CD14-positive monocyte (primary cell): Measurements from ENCODE around the gene ABCB9. TPM values are rescaled to one million over a fixed set of nuclear protein-coding genes. Genes with fewer than 3 reads are reported as not detected.
A peak's percentile ranks its signal among the peaks of the same experiment; 100 is the strongest.

Experiments used
- DNase-seq, 3 donors: peaks; one replicate each; pipeline ENCODE4 v3.0.0-alpha.2; 2011 to 2022
- H2AFZ ChIP-seq: 2 replicates; pipeline ENCODE4 v1.6.0; 2012; ENCODE audit warnings: mild to moderate bottlenecking, low read depth, low read length, inconsistent platforms; ENCODE audit not compliant: insufficient read depth, poor library complexity, severe bottlenecking
- H3K27ac ChIP-seq, 2 donors: 1 replicate in 1 of 2; 2 replicates in 1 of 2; pipeline ENCODE4 v1.5.1; 2012 to 2013; ENCODE audit warnings: low read length in 2 of 2, control low read depth in 1 of 2, inconsistent platforms in 1 of 2, low read depth in 1 of 2, mild to moderate bottlenecking in 1 of 2
- H3K27me3 ChIP-seq, 2 donors: one replicate each; pipeline versions ENCODE4 v1.6.0 to v1.6.1; 2011 to 2013; ENCODE audit warnings: low read length in 2 of 2; ENCODE audit not compliant: control insufficient read depth in 2 of 2, insufficient read depth in 2 of 2
- H3K36me3 ChIP-seq, 2 donors: replicated peaks in 1 of 2; 1 replicate in 1 of 2; 2 replicates in 1 of 2; pipeline versions ENCODE4 v1.5.1 to v1.6.1; 2012 to 2013; ENCODE audit warnings: low read length in 2 of 2, control low read depth in 1 of 2, inconsistent platforms in 1 of 2, mild to moderate bottlenecking in 1 of 2; ENCODE audit not compliant: insufficient read depth in 2 of 2, control insufficient read depth in 1 of 2
- H3K4me1 ChIP-seq, 2 donors: 1 replicate in 1 of 2; 2 replicates in 1 of 2; pipeline versions ENCODE4 v1.5.1 to v1.6.1; 2012 to 2013; ENCODE audit warnings: low read length in 2 of 2, control low read depth in 1 of 2, inconsistent platforms in 1 of 2, mild to moderate bottlenecking in 1 of 2, moderate library complexity in 1 of 2; ENCODE audit not compliant: insufficient read depth in 2 of 2, control insufficient read depth in 1 of 2
- H3K4me2 ChIP-seq: replicated peaks from 2 replicates; pipeline ENCODE3; 2012; ENCODE audit warnings: low read length, moderate library complexity, mild to moderate bottlenecking; ENCODE audit not compliant: poor library complexity, severe bottlenecking; ENCODE audit errors: extremely low read depth
- H3K4me3 ChIP-seq, 3 experiments: fragments of 200-600 bp in 1 of 3; sonication (generic) in 1 of 3; replicated peaks in 1 of 3; 1 replicate in 2 of 3; 2 replicates in 1 of 3; pipeline ENCODE4 v1.5.1; 2011 to 2013; ENCODE audit warnings: low read length in 3 of 3, mild to moderate bottlenecking in 3 of 3, control low read depth in 2 of 3, low read depth in 2 of 3, inconsistent platforms in 1 of 3, moderate library complexity in 1 of 3
- H3K79me2 ChIP-seq: 2 replicates; pipeline ENCODE4 v1.6.0; 2012; ENCODE audit warnings: mild to moderate bottlenecking, control low read depth, inconsistent platforms, low read length, moderate library complexity; ENCODE audit not compliant: insufficient read depth
- H3K9ac ChIP-seq: 2 replicates; pipeline ENCODE4 v1.6.0; 2017; ENCODE audit warnings: low read length, mild to moderate bottlenecking; ENCODE audit not compliant: insufficient read depth, poor library complexity, severe bottlenecking
- H3K9me3 ChIP-seq, 2 donors: replicated peaks in 1 of 2; 1 replicate in 1 of 2; 2 replicates in 1 of 2; pipeline versions ENCODE4 v1.5.1 to v1.6.1; 2012 to 2013; ENCODE audit warnings: low read length in 2 of 2, control low read depth in 1 of 2; ENCODE audit not compliant: control insufficient read depth in 1 of 2, insufficient read depth in 1 of 2
- H4K20me1 ChIP-seq: 2 replicates; pipeline ENCODE4 v1.6.0; 2012; ENCODE audit warnings: mild to moderate bottlenecking, low read length, control low read depth, moderate library complexity; ENCODE audit not compliant: insufficient read depth
- H3K27ac Mint-ChIP-seq, 7 donors: one replicate each; pipeline ENCODE4 v1.8.0; 2020; ENCODE audit warnings: mild to moderate bottlenecking in 7 of 7, mixed read lengths in 7 of 7, moderate library complexity in 6 of 7, inconsistent platforms in 2 of 7
- H3K27me3 Mint-ChIP-seq, 3 donors: one replicate each; pipeline ENCODE4 v1.8.0; 2021 to 2022; ENCODE audit warnings: low read depth in 3 of 3, mild to moderate bottlenecking in 3 of 3, mixed read lengths in 3 of 3, moderate library complexity in 3 of 3, inconsistent platforms in 1 of 3
- H3K36me3 Mint-ChIP-seq, 2 donors: one replicate each; pipeline ENCODE4 v1.8.0; 2020; ENCODE audit warnings: mixed read lengths in 2 of 2, inconsistent platforms in 1 of 2, mild to moderate bottlenecking in 1 of 2
- H3K4me1 Mint-ChIP-seq: one replicate; pipeline ENCODE4 v1.8.0; 2020; ENCODE audit warnings: mild to moderate bottlenecking, mixed read lengths
- H3K4me3 Mint-ChIP-seq, 2 donors: one replicate each; pipeline ENCODE4 v1.8.0; 2020; ENCODE audit warnings: mild to moderate bottlenecking in 2 of 2, mixed read lengths in 2 of 2, moderate library complexity in 1 of 2
- H3K9me3 Mint-ChIP-seq, 7 donors: one replicate each; pipeline ENCODE4 v1.8.0; 2020 to 2022; ENCODE audit warnings: mixed read lengths in 7 of 7, mild to moderate bottlenecking in 6 of 7, moderate library complexity in 6 of 7, inconsistent platforms in 2 of 7
- CTCF ChIP-seq: fragments of 200-600 bp; IDR thresholded peaks from one replicate; pipeline ENCODE4 v1.8.0; 2022; ENCODE audit warnings: antibody characterized with exemption, mild to moderate bottlenecking
- WGBS: methylation state at CpG from one replicate; pipeline ENCODE4 v1.1.5; 2013; ENCODE audit warnings: missing lambda C conversion rate; ENCODE audit not compliant: insufficient coverage; 5-methylcytosine and 5-hydroxymethylcytosine counted together
- intact Hi-C, 2 donors: fragments of 100-400 bp; cut with micrococcal nuclease; formaldehyde crosslinking; loops; one replicate each; pipeline versions ENCODE4 v1.15.0 to v1.15.1; 2023
- polyA plus RNA-seq, 3 donors: library from polyadenylated mRNA; depleted of rRNA in 1 of 3; unstranded in 2 of 3; stranded (reverse) in 1 of 3; fragments of 300-500 nt in 2 of 3; fragments of >200 nt in 1 of 3; fragmentation: Illumina TruSeq in 2 of 3; gene quantifications; 1 replicate in 2 of 3; 2 replicates in 1 of 3; pipeline ENCODE4 v1.2.3, GENCODE V29; 2012 to 2021

The ABCB9 gene
- polyA plus RNA-seq, 3 donors, result 0.14 to 1.2 (median 0.22) TPM

- H3K4me1 Mint-ChIP-seq, result peaks cover 70% of the 10 kb centered on the region
- peaks cover 44% of the 10 kb centered on the region for H4K20me1 ChIP-seq
- H3K4me2 ChIP-seq, result peak within 1 kb of the TSS; percentile 91
- DNase-seq, result peak; percentile 25 to 37 (median 30)
- intact Hi-C loops, result loop anchor here in 1 of 2 donors (2.0 kb wide), 1 partner anchor 170 kb away; the partner anchor contains the start of gene PITPNM2
- H3K9ac ChIP-seq, result peak within 1 kb of the TSS; percentile 83
- H3K36me3 Mint-ChIP-seq, result peaks cover 13 to 29% of the 10 kb centered on the region in 2 donors
- peak within 1 kb of the TSS; percentile 71 to 89 (median 85) for H3K27ac Mint-ChIP-seq
- no peaks in the 10 kb centered on the region for H3K9me3 Mint-ChIP-seq
- WGBS, result under 1% methylated on average over 96 of the region's 96 CpGs
- peaks cover 73 to 78% of the 10 kb centered on the region in 2 donors for H3K4me1 ChIP-seq
- H3K27me3 Mint-ChIP-seq, result no peaks in the 10 kb centered on the region
- no peaks in the 10 kb centered on the region for H3K9me3 ChIP-seq
- peaks cover 15 to 25% of the 10 kb centered on the region in 2 donors for H3K36me3 ChIP-seq
- H3K4me3 Mint-ChIP-seq, result peak within 1 kb of the TSS; percentile 89 to 94
- peaks cover 66% of the 10 kb centered on the region for H3K79me2 ChIP-seq
- peak within 1 kb of the TSS; percentile 71 to 90 (median 87) for H3K4me3 ChIP-seq
- no peak for TF ChIP-seq CTCF
- H3K27me3 ChIP-seq, result no peaks in the 10 kb centered on the region
- H2AFZ ChIP-seq, result peak within 1 kb of the TSS; percentile 93
- H3K27ac ChIP-seq, result peak within 1 kb of the TSS; percentile 47 to 83
These were observed 14.1 kb upstream of the ABCB9 start, which contains the start of gene ARL6IP4 for GRCh38 chr12:122980183-122981035. ARL6IP4 (plus strand) TSS chr12:122980681; CDS start chr12:122981140, 459 bp downstream.

- peaks cover 69% of the 10 kb centered on the region for H3K79me2 ChIP-seq
- H2AFZ ChIP-seq, result peak overlapping the region; percentile 93
These were observed 13.6 kb upstream of the ABCB9 start for GRCh38 chr12:122979908-122980182.

More at GRCh38 chr12:122979908-122980182, 13.6 kb upstream of the ABCB9 start:
- H3K4me3 Mint-ChIP-seq, result peak overlapping the region; percentile 89 to 91
- no peak for TF ChIP-seq CTCF
- H3K36me3 Mint-ChIP-seq, result peaks cover 13 to 29% of the 10 kb centered on the region in 2 donors
- no peaks in the 10 kb centered on the region for H3K27me3 Mint-ChIP-seq
- H3K4me3 ChIP-seq, result peak overlapping the region; percentile 71 to 90 (median 87)
- H3K4me1 ChIP-seq, result peaks cover 68 to 75% of the 10 kb centered on the region in 2 donors
- no peaks in the 10 kb centered on the region for H3K27me3 ChIP-seq
- H3K9me3 ChIP-seq, result no peaks in the 10 kb centered on the region
- H3K4me2 ChIP-seq, result peak overlapping the region; percentile 91
- peak overlapping the region; percentile 83 for H3K9ac ChIP-seq
- peaks cover 15 to 25% of the 10 kb centered on the region in 2 donors for H3K36me3 ChIP-seq
- DNase-seq, result no peak
- peaks cover 64% of the 10 kb centered on the region for H3K4me1 Mint-ChIP-seq
- peak overlapping the region in 5 of 7 donors; percentile 45 to 86 (median 78) for H3K27ac Mint-ChIP-seq
- 13% methylated on average over 5 of the region's 7 CpGs for WGBS
- H3K9me3 Mint-ChIP-seq, result no peaks in the 10 kb centered on the region
- H4K20me1 ChIP-seq, result peaks cover 44% of the 10 kb centered on the region
- H3K27ac ChIP-seq, result peak overlapping the region; percentile 6 to 83
- intact Hi-C loops, result loop anchor here (2.0 to 10.0 kb wide), 4 partner anchors 171 to 385 kb away; partner anchors contain the start of genes MPHOSPH9 (in 2 of the 2), MTRFR (in 2 of the 2), PITPNM2 (in 1 of the 2) and SBNO1 (in 1 of the 2)
